Nephron (organoid): ENCODE data around the gene DIP2C.

Source experiments
- H3K27ac Mint-ChIP-seq, 3 experiments: 2 replicates each; pipeline ENCODE4 v1.8.0; 2020; ENCODE audit warnings: mixed read lengths in 3 of 3, mild to moderate bottlenecking in 2 of 3, moderate library complexity in 1 of 3
- H3K27me3 Mint-ChIP-seq: 2 replicates; pipeline ENCODE4 v1.8.0; 2021; ENCODE audit warnings: low read depth, mild to moderate bottlenecking, moderate library complexity, mixed read lengths
- H3K36me3 Mint-ChIP-seq: 2 replicates; pipeline ENCODE4 v1.8.0; 2020; ENCODE audit warnings: low read depth, mixed read lengths
- H3K4me1 Mint-ChIP-seq: 2 replicates; pipeline ENCODE4 v1.8.0; 2020; ENCODE audit warnings: mixed read lengths
- H3K4me3 Mint-ChIP-seq, 3 experiments: 2 replicates each; pipeline ENCODE4 v1.8.0; 2020; ENCODE audit warnings: mild to moderate bottlenecking in 3 of 3, mixed read lengths in 3 of 3, moderate library complexity in 2 of 3
- H3K9me3 Mint-ChIP-seq: 2 replicates; pipeline ENCODE4 v1.8.0; 2020; ENCODE audit warnings: mixed read lengths
- CTCF ChIP-seq, 3 experiments: fragments of 200-600 bp; sonication (generic); IDR thresholded peaks; one replicate each; pipeline ENCODE4 v1.5.0; 2021; ENCODE audit warnings: antibody characterized with exemption in 3 of 3; ENCODE audit not compliant: unreplicated experiment in 3 of 3

Gene DIP2C

GRCh38 chr10:566241-566885 lies 123.1 kb downstream of the DIP2C start:
- Mint-ChIP-seq H3K9me3 (peaks cover 28% of the 10 kb centered on the region), H3K27ac (peak overlapping the region in 2 of 3 experiments; percentile 55 to 85), H3K36me3 (peaks cover 36% of the 10 kb centered on the region), H3K27me3 (no peaks in the 10 kb centered on the region), H3K4me3 (no peak overlapping the region), H3K4me1 (peaks cover 52% of the 10 kb centered on the region)
- TF ChIP-seq CTCF (IDR thresholded peaks at IDR 0.05; ENCODE audit: unreplicated experiment in 3 of 3): no peak

- peaks cover 36% of the 10 kb centered on the region for H3K36me3 Mint-ChIP-seq
- no peak overlapping the region for H3K4me3 Mint-ChIP-seq
- peak overlapping the region in 1 of 3 experiments; percentile 85 for H3K27ac Mint-ChIP-seq
- TF ChIP-seq CTCF (IDR thresholded peaks at IDR 0.05; ENCODE audit: unreplicated experiment in 3 of 3): no peak
- peaks cover 28% of the 10 kb centered on the region for H3K9me3 Mint-ChIP-seq
- H3K27me3 Mint-ChIP-seq: no peaks in the 10 kb centered on the region
- peaks cover 57% of the 10 kb centered on the region for H3K4me1 Mint-ChIP-seq
Observed at GRCh38 chr10:565676-566075, 123.8 kb downstream of the DIP2C start.

DNA sequence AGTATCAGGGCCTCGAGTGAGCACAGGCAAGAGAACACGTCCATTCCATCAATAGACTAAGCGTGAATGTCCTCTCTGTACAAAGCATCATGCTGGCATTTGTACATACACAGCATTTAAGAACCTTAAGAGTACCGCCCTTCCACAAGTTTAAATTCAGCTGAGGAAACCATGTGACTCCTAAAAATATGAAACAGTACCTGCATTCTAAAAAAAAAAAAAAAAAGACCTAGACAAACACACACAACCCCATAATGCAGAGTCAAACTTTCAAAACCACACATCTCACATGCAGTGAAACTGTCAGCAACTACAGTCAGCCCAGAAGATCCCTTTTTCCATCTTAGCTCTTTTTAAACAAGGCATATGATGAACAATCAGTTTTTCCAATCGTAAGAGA lies 124.3 kb downstream of the DIP2C start:
- no peak overlapping the region for H3K4me3 Mint-ChIP-seq
- H3K4me1 Mint-ChIP-seq: peaks cover 59% of the 10 kb centered on the region
- H3K27me3 Mint-ChIP-seq: no peaks in the 10 kb centered on the region
- peaks cover 24% of the 10 kb centered on the region for H3K9me3 Mint-ChIP-seq
- peaks cover 32% of the 10 kb centered on the region for H3K36me3 Mint-ChIP-seq
- peak overlapping the region in 1 of 3 experiments; percentile 76 for H3K27ac Mint-ChIP-seq
- no peak for TF ChIP-seq CTCF (IDR thresholded peaks at IDR 0.05; ENCODE audit: unreplicated experiment in 3 of 3)

GRCh38 chr10:563827-564226 lies 125.6 kb downstream of the DIP2C start:
- H3K4me3 Mint-ChIP-seq: no peak overlapping the region
- H3K36me3 Mint-ChIP-seq: peaks cover 32% of the 10 kb centered on the region
- peaks cover 63% of the 10 kb centered on the region for H3K4me1 Mint-ChIP-seq
- no peaks in the 10 kb centered on the region for H3K27me3 Mint-ChIP-seq
- H3K27ac Mint-ChIP-seq: peak overlapping the region in 1 of 3 experiments; percentile 96
- peaks cover 21% of the 10 kb centered on the region for H3K9me3 Mint-ChIP-seq
- TF ChIP-seq CTCF (IDR thresholded peaks at IDR 0.05; ENCODE audit: unreplicated experiment in 3 of 3): no peak

GRCh38 chr10:562142-562541 lies 127.3 kb downstream of the DIP2C start:
- TF ChIP-seq CTCF (IDR thresholded peaks at IDR 0.05; ENCODE audit: unreplicated experiment in 3 of 3): no peak
- H3K4me1 Mint-ChIP-seq: peaks cover 60% of the 10 kb centered on the region
- H3K9me3 Mint-ChIP-seq: peaks cover 21% of the 10 kb centered on the region
- peak overlapping the region; percentile 86 to 97 (median 96) for H3K27ac Mint-ChIP-seq
- H3K27me3 Mint-ChIP-seq: no peaks in the 10 kb centered on the region
- peak overlapping the region in 1 of 3 experiments; percentile 40 for H3K4me3 Mint-ChIP-seq
- H3K36me3 Mint-ChIP-seq: peaks cover 32% of the 10 kb centered on the region

DNA sequence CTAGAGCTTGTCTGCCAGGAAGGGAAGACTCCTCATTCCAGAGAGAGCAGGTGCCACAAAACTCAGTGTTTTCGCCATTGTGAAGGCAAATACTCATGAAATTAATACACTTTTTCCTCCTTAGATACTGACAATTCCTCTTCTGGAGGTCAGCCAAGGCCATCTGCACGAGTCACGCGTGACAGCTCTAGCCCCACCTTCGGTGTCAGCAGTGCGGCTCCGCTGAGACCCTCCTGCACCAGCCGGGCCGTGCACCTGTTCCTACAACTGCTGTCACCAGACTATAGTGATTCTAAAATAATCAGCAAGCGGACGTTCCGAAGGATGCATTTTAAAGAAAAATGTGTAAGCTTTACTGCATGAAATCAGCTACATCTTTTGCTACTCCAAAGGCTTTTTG lies 127.7 kb downstream of the DIP2C start:
- peak overlapping the region; percentile 38 to 45 (median 40) for H3K4me3 Mint-ChIP-seq
- H3K27me3 Mint-ChIP-seq: no peaks in the 10 kb centered on the region
- peaks cover 32% of the 10 kb centered on the region for H3K36me3 Mint-ChIP-seq
- peaks cover 21% of the 10 kb centered on the region for H3K9me3 Mint-ChIP-seq
- TF ChIP-seq CTCF (IDR thresholded peaks at IDR 0.05; ENCODE audit: unreplicated experiment in 3 of 3): no peak
- H3K4me1 Mint-ChIP-seq: peaks cover 65% of the 10 kb centered on the region
- peak overlapping the region; percentile 86 to 97 (median 96) for H3K27ac Mint-ChIP-seq
